Neural progenitor cell (in vitro differentiated cells): ENCODE measurements around the gene RHBDD1. TPM values are rescaled to one million over a fixed set of nuclear protein-coding genes. Genes with fewer than 3 reads are reported as not detected.

Experiments
- DNase-seq: peaks from one replicate; pipeline ENCODE4 v3.0.0-alpha.2; 2016; ENCODE audit warnings: low spot score
- H2AFZ ChIP-seq: fragments of 200-600 bp; sonication (generic); replicated peaks from 2 replicates; pipeline ENCODE4 v1.6.1; 2016; ENCODE audit warnings: antibody characterized with exemption
- H3F3A ChIP-seq: fragments of 200-600 bp; sonication (generic); 2 replicates; pipeline ENCODE4 v1.6.1; 2016; ENCODE audit warnings: antibody characterized with exemption, low read depth
- H3K27ac ChIP-seq: fragments of 200-600 bp; sonication (generic); 2 replicates; pipeline ENCODE4 v1.5.1; 2016; ENCODE audit warnings: mild to moderate bottlenecking
- H3K27me3 ChIP-seq: fragments of 200-600 bp; sonication (generic); 2 replicates; pipeline ENCODE4 v1.6.1; 2016; ENCODE audit warnings: mild to moderate bottlenecking, moderate library complexity
- H3K36me3 ChIP-seq: fragments of 200-600 bp; sonication (generic); 2 replicates; pipeline ENCODE4 v1.5.1; 2016
- H3K4me1 ChIP-seq: fragments of 200-600 bp; sonication (generic); 2 replicates; pipeline ENCODE4 v1.6.1; 2016; ENCODE audit warnings: mixed run types
- H3K4me2 ChIP-seq: fragments of 200-600 bp; sonication (generic); 2 replicates; pipeline ENCODE4 v1.6.1; 2016
- H3K4me3 ChIP-seq: fragments of 200-600 bp; sonication (generic); 2 replicates; pipeline ENCODE4 v1.5.1; 2016
- H3K79me2 ChIP-seq: fragments of 200-600 bp; sonication (generic); 2 replicates; pipeline ENCODE4 v1.6.1; 2016; ENCODE audit warnings: low read depth
- H3K9ac ChIP-seq: fragments of 200-600 bp; sonication (generic); 2 replicates; pipeline ENCODE4 v1.6.1; 2016
- H3K9me3 ChIP-seq: fragments of 200-600 bp; sonication (generic); 2 replicates; pipeline ENCODE4 v1.5.1; 2016; ENCODE audit warnings: low read depth
- H4K20me1 ChIP-seq: fragments of 200-600 bp; sonication (generic); 2 replicates; pipeline ENCODE4 v1.6.1; 2016; ENCODE audit warnings: low read depth
- H3K27ac Mint-ChIP-seq: 3 replicates; pipeline ENCODE4 v1.8.0; 2021; ENCODE audit warnings: mixed read lengths
- H3K27me3 Mint-ChIP-seq: 2 replicates; pipeline ENCODE4 v1.8.0; 2022; ENCODE audit warnings: low read depth, mild to moderate bottlenecking, inconsistent platforms, moderate library complexity, mixed read lengths; ENCODE audit not compliant: insufficient read depth
- H3K36me3 Mint-ChIP-seq: 3 replicates; pipeline ENCODE4 v1.8.0; 2021; ENCODE audit warnings: mixed read lengths
- H3K4me1 Mint-ChIP-seq: 3 replicates; pipeline ENCODE4 v1.8.0; 2021; ENCODE audit warnings: mixed read lengths
- H3K4me3 Mint-ChIP-seq: 3 replicates; pipeline ENCODE4 v1.8.0; 2021; ENCODE audit warnings: mild to moderate bottlenecking, moderate library complexity, mixed read lengths
- H3K9me3 Mint-ChIP-seq: 3 replicates; pipeline ENCODE4 v1.8.0; 2020; ENCODE audit warnings: mixed read lengths
- CTCF ChIP-seq: fragments of 200-600 bp; sonication (generic); IDR thresholded peaks from 2 replicates; pipeline ENCODE4 v1.5.1; 2017; ENCODE audit warnings: antibody characterized with exemption, mild to moderate bottlenecking
- EZH2 ChIP-seq: fragments of 200-600 bp; sonication (generic); IDR thresholded peaks from 2 replicates; pipeline ENCODE4 v1.6.1; 2017; ENCODE audit warnings: antibody characterized with exemption, mild to moderate bottlenecking, moderate library complexity
- EZH2phosphoT487 ChIP-seq: fragments of 200-600 bp; sonication (generic); IDR thresholded peaks from 2 replicates; pipeline ENCODE4 v1.6.1; 2017; ENCODE audit warnings: antibody characterized with exemption
- total RNA-seq: library from RNA; depleted of rRNA; stranded (reverse); fragments of >200 nt; gene quantifications from 2 replicates; pipeline ENCODE4 v1.2.3, GENCODE V29; 2015; ENCODE audit warnings: low replicate concordance

RHBDD1 gene
- total RNA-seq, 1 donor from 2014 or later, result 15.1 TPM

GRCh38 chr2:226978300-226978699, 142.4 kb downstream of the RHBDD1 start:
- peaks cover 10% of the 10 kb centered on the region for H3K4me1 Mint-ChIP-seq
- no peaks in the 10 kb centered on the region for H3K27me3 ChIP-seq
- no peak overlapping the region for H3K4me3 Mint-ChIP-seq
- no peaks in the 10 kb centered on the region for H4K20me1 ChIP-seq
- peaks cover 9% of the 10 kb centered on the region for H3K27me3 Mint-ChIP-seq
- H3K9me3 Mint-ChIP-seq, result no peaks in the 10 kb centered on the region
- H3K4me3 ChIP-seq, result no peak overlapping the region
- no peak overlapping the region for H3K27ac Mint-ChIP-seq
- H3K36me3 ChIP-seq, result no peaks in the 10 kb centered on the region
- no peaks in the 10 kb centered on the region for H3K79me2 ChIP-seq
- no peak for DNase-seq
- H2AFZ ChIP-seq, result no peak overlapping the region
- H3K4me1 ChIP-seq, result peaks cover 4% of the 10 kb centered on the region
- TF ChIP-seq CTCF, result no peak
- no peak for TF ChIP-seq EZH2
- no peak for TF ChIP-seq EZH2phosphoT487
- H3K27ac ChIP-seq, result no peak overlapping the region
- H3K36me3 Mint-ChIP-seq, result no peaks in the 10 kb centered on the region
- no peak overlapping the region for H3K4me2 ChIP-seq
- H3F3A ChIP-seq, result no peaks in the 10 kb centered on the region
- H3K9ac ChIP-seq, result no peak overlapping the region
- no peaks in the 10 kb centered on the region for H3K9me3 ChIP-seq

GRCh38 chr2:226979004-226979403, 143.2 kb downstream of the RHBDD1 start:
- Histone ChIP-seq H3K4me3 (no peak overlapping the region), H3K79me2 (no peaks in the 10 kb centered on the region), H3K9ac (no peak overlapping the region), H3K4me1 (peaks cover 4% of the 10 kb centered on the region), H3K27me3 (no peaks in the 10 kb centered on the region), H3K27ac (no peak overlapping the region), H4K20me1 (no peaks in the 10 kb centered on the region), H3F3A (no peaks in the 10 kb centered on the region), H2AFZ (peak overlapping the region; percentile 48), H3K36me3 (no peaks in the 10 kb centered on the region), H3K4me2 (no peak overlapping the region), H3K9me3 (no peaks in the 10 kb centered on the region)
- H3K9me3 Mint-ChIP-seq, result no peaks in the 10 kb centered on the region
- DNase-seq, result peak; percentile 64
- peaks cover 13% of the 10 kb centered on the region for H3K4me1 Mint-ChIP-seq
- TF ChIP-seq CTCF (peak; percentile 42), EZH2phosphoT487 (no peak)
- no peak overlapping the region for H3K27ac Mint-ChIP-seq
- no peaks in the 10 kb centered on the region for H3K36me3 Mint-ChIP-seq
- peaks cover 9% of the 10 kb centered on the region for H3K27me3 Mint-ChIP-seq
- H3K4me3 Mint-ChIP-seq, result no peak overlapping the region

- peaks cover 8% of the 10 kb centered on the region for H3K4me1 ChIP-seq
- H3K27ac Mint-ChIP-seq, result no peak overlapping the region
Observed at GRCh38 chr2:226981791-226982326, 146.0 kb downstream of the RHBDD1 start.

More at GRCh38 chr2:226981791-226982326, 146.0 kb downstream of the RHBDD1 start:
- Histone ChIP-seq H3K4me3 (no peak overlapping the region), H3K4me2 (no peak overlapping the region), H3K9me3 (no peaks in the 10 kb centered on the region), H3K36me3 (no peaks in the 10 kb centered on the region), H3F3A (no peaks in the 10 kb centered on the region), H3K27me3 (no peaks in the 10 kb centered on the region), H3K9ac (no peak overlapping the region), H3K79me2 (no peaks in the 10 kb centered on the region), H4K20me1 (no peaks in the 10 kb centered on the region), H3K27ac (no peak overlapping the region), H2AFZ (no peak overlapping the region)
- H3K27me3 Mint-ChIP-seq, result peaks cover 5% of the 10 kb centered on the region
- H3K4me3 Mint-ChIP-seq, result no peak overlapping the region
- DNase-seq, result no peak
- TF ChIP-seq CTCF, result no peak
- H3K9me3 Mint-ChIP-seq, result no peaks in the 10 kb centered on the region
- H3K36me3 Mint-ChIP-seq, result no peaks in the 10 kb centered on the region
- H3K4me1 Mint-ChIP-seq, result peaks cover 24% of the 10 kb centered on the region
